HG03439 (cell line): ENCODE data around the gene PDCL3.

Experiments used
- ATAC-seq: cut with Tn5 transposase; IDR thresholded peaks from one replicate; pipeline ENCODE4 v1.9.1; 2021; ENCODE audit warnings: mild to moderate bottlenecking, moderate library complexity; ENCODE audit not compliant: unreplicated experiment

Gene PDCL3

DNA sequence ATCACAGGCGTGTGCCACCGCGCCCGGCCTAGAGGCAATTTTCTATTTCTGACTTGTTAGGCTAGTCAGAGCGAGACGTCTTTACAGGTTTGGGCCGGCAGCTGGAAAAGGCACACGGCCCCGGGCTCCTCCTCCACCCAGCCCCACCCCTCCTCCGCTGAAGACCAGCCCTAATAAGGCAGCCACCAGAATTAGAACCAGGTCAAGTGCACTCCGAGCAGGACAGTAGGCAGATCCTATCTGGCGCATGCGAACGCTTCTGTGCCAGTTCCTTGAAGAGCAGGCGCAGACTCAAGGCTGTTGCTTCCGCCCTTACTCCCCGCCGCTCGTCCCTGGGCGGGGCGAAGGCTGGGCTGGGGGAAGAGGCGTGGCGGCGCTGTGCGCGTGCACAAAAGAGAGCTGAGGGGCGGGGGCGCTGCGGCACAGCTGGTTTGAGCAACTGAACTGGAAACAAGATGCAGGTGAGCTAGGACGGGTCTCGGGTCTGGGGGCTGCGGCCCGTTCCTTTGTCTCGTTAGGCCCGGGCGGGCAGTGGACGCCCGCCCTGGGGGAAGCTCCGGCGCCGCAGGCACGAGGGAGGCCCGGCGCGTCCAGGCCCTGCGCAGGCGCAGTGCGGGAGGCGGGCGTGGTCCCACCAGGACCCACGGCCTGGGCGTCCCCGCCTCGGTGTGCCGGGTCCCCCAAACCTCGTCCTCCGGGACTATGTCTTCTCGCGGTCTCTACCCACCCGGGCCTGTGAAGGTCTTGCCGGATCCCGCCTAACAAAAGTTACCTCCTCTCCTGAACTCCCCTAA, at the start of gene PDCL3:
TSS of gene PDCL3 (plus strand) at position 381 of the 794 bp plus-strand sequence. CDS start at position 456, 75 bp downstream.
- peak; percentile 96 for ATAC-seq

DNA sequence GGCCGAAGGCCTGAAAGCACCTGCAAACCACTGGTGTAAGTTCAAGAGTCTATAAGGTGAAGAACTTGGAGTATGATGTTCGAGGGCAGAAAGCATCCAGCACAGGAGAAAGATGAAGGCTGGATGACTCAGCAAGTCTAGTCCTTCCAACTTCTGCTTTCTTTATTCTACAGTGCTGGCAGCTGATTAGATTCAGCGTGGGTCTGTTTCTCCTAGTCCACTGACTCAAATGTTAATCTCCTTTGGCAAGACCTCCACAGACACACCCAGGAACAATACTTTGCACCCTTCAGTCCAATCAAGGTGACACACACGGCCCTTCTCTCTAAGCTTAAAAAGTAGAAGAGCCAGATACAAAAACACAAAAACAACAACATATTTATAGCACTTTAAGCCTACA, 49.1 kb upstream of the PDCL3 start:
- no peak for ATAC-seq

DNA sequence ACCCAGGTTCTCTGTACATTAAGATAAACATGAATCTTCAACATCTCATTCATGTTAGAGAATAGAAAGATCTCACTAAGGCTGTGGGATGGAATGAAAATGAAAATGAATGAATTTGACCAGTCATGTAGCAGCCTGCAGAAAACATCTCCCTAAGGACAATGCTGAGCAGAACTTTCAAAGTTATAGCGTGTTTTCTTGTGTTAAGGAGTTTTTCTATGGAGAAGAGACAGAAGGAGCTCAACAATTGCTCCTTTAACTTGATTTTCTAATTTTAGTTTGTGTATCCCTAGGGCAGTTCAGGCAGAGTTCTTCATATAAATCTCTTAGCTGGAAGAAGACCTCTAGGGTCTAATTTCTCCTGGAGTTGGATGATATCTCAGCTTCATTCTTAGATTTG, 45.2 kb upstream of the PDCL3 start:
- no peak for ATAC-seq

DNA sequence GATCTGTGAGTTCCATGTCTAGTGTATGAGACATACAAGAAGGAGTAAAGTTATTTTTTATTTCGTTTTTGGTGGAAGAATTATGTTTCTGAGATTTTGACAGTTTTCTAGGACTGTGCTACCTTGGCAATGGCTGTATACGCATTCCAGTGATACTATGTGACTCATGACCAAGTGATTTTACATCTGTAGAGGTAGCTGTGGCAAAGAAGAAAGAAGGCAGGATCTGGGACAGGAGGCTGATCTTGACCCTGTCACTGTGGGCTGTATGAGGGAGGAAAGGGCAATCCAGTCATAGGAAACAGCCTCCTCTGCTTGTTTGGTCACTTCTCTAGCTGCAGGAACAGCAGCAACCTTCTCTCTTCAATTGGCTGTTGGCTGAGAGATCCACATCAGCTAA, 44.0 kb upstream of the PDCL3 start:
- no peak for ATAC-seq

DNA sequence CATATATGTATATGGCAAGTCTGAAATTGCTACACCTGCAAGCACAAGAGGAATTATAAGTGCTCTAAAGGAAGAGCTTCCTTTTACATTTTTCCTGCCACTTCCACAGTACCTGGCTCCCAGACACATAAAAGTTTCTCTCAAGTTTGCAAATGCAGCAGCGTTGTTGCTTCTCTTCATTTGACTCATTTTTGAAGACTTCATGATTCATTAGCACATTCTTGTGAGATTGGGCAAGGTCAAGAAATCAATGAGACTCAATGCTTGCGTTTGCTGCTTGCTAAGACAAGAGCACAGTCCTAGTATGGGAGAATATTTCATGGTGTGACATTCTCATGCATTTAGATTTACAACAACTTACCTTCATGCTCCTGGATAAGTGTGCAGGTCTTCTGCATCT, 42.6 kb upstream of the PDCL3 start:
- no peak for ATAC-seq

DNA sequence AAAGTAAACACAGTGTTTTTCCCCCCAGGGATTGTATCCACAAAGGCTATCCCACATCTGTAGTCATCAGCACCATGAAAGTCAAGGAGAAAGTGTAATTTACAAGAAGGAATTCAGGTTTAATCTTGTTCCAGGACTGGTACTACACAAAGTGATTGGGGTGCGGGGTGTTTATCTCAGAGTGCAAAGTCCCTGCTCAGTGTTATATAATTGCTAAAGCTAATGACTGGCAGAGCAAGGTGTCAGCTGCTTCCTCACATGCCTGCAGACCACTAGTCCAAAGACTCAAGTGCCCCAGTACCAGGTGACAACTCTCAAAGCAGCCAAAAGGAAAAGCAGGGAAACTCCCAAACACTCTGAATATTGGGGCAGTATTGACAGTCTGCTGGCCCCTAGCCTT, 40.4 kb upstream of the PDCL3 start:
- no peak for ATAC-seq

DNA sequence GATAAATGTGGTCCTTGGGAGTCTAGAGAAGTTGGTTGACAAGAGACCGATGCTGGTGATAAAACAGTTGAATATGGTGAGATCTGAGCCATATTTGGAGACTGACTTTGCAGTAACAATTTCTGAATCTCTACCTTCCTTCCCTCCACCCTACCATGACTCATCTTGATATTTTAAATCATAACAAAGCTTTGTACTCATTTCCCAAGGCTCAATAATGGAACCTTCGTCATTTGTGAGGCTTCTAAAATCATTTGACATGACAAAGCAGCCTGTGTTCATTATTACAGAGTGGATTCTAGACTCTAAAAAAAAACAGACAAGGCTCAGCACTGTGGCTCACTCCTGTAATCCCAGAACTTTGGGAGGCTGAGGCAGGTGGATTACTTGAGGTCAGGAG, 38.5 kb upstream of the PDCL3 start:
- ATAC-seq, result no peak

DNA sequence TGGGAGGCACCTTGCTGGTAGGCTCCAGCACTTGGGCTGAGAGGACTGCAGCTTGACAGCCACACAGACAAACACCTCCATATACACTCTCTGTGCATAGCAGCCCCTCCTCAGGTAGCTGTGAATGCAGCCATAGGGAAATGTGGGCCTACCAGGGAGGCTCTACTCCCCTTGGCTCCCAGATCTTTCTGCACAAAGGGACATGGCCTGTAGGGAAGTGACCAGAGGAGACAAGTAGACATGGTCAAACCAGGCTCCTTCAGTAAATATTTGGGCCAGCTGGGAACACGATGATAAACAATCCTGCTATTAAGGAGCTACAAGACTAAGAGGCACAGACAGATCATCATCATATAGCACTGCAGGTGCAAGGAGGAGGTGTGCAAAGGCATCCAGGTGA, 35.9 kb upstream of the PDCL3 start:
- ATAC-seq, result no peak

DNA sequence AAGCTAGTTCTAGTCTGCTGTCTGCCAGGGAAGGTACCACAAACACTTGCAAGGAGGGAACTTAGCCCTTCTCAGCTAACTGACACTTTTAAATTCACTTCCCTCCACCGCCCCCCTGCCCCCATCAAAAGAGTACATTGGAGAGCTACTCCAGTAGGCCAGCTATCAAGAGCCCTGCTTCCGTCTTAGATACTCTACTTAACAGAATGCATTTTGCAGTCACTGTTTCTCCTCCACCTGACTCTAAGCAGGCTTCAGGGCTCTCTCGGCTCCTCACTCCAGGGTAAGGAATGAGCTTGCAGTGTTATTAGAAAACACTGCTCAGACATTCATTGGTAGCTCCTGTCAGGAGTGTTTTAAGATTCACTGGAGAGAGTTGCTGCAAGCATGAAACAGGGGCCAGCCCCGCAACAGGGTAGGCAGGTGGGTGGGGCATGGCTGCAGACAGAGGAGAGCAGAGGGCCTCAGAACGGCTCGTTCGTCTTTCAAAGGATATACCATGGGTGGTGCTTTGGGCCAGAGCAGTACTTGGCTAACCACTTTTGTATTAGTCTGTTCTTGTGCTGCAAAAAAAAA, 35.3 kb upstream of the PDCL3 start:
- ATAC-seq, result no peak

DNA sequence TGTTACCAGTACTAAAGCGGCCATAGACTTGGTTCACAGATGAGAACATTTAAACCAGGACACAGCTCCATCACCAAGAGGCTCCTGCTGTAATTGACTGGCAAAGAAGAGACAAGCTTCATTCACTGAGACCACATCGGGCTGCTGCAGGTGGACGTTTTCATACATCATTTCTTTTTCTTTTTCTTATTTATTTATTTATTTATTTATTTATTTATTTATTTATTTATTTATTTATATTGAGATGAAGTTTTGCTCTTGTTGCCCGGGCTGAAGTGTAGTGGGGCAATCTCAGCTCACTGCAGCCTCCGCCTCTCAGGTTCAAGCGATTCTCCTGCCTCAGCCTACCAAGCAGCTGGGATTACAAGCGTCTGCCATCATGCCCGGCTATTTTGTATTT, 33.6 kb upstream of the PDCL3 start:
- ATAC-seq, result no peak

DNA sequence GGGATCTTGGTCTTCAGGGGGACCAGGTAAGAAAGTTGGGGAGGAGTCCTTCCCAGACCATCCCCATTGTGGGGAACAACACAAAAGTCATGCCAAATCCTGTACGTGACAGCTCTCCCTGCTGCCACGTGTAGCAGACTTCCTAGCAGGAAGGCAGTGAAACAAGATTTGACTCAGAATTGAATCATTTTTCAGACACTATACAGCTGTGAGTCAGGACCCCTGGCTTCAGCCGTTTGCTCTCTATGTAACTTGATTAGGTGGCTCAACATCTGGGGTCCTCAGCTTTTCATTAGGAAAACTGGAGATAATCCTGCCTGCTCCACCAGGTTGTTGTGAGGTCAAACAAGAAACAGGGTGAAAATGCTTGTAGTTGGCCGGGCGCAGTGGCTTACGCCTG, 32.9 kb upstream of the PDCL3 start:
- no peak for ATAC-seq

DNA sequence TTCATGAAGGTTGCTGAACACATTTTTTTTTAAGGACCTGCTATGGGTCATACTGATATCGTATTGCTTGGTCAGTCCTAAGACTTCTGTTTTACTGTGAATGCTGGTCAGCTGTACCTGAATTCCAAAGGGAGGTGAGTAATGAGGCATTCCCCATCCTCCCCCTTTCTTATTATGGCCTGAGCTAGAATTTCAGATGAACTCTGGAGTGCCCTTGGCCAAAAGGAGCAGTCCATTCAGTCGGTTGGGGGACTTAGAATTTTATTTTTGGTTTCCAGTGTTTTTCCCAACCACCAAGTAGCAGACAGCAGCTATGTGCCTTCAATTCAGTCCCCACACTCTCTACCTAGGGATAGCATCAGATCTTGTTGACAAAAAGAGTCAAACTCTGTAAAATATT, 26.9 kb upstream of the PDCL3 start:
- ATAC-seq, result no peak

DNA sequence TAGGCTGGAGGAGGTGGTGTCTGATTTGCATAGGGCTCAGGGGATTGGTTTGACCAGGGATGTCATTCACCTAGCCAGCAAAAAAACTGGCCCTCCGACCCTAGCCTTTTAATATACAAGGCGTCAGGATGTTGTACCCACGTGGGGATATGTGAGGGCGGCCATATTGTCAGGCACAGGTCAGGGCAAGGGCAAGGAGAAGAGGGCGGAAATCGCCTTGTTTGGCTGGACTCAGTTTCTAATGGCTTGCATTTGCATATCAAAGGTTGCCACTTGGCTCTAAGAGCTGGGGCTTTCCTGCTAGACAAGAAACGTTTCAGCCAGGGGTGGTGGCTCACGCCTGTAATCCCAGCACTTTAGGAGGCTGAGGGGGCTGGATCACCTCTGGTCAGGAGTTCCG, 24.9 kb upstream of the PDCL3 start:
- ATAC-seq, result no peak

DNA sequence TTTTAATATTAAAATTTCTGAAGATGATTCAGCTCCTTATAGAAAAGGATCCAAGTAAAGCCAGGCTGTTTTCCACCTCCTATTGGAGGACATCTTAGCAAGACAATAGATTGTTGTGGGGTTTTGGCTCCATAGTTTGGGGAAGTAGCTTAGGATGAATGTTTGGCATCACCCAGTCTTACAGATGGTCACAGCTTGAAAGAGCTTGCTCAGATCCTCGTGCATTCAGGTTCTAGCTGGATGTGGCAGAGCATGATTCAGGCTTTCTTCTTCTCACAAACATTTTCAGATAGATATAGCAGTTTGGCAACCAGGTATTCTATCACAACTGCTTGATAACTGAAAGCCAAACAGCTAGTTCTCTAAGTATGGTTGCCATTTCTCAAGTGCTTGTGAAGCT, 23.6 kb upstream of the PDCL3 start:
- no peak for ATAC-seq

DNA sequence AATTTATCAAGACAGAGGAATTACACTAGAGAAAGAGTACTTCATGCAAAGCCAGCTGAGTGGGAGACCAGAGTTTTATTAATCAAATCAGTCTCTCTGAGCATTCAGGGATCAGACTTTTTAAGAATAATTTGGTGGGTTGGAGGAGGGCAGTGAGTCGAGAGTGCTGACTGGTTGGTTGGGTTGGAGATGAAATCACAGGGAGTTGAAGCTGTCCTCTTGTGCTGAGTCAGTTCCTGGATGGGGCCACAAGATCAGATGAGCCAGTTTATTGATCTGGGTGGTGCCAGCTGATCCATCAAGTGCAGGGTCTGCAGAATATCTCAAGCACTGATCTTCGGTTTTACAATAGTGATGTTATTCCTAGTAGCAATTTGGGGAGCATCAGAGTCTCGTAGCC, 21.4 kb upstream of the PDCL3 start:
- ATAC-seq, result no peak

DNA sequence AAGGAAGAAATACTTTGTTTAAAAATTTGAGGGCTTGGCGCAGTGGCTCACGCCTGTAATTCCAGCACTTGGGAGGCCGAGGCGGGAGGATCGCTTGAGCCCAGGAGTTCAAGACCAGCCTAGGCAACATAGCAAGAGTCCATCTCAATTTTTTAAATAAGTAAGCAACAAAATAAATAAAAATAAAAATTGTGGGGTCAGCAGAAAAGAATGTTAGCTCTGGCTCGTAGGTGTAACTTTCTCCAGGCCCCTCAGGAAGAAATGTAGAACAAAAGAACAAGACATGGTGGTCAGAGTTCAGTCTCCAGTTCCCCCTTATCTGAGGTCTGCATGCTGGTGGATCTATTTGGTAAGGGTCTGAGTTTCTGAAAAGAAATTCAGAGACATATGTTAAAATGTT, 20.4 kb upstream of the PDCL3 start:
- no peak for ATAC-seq

DNA sequence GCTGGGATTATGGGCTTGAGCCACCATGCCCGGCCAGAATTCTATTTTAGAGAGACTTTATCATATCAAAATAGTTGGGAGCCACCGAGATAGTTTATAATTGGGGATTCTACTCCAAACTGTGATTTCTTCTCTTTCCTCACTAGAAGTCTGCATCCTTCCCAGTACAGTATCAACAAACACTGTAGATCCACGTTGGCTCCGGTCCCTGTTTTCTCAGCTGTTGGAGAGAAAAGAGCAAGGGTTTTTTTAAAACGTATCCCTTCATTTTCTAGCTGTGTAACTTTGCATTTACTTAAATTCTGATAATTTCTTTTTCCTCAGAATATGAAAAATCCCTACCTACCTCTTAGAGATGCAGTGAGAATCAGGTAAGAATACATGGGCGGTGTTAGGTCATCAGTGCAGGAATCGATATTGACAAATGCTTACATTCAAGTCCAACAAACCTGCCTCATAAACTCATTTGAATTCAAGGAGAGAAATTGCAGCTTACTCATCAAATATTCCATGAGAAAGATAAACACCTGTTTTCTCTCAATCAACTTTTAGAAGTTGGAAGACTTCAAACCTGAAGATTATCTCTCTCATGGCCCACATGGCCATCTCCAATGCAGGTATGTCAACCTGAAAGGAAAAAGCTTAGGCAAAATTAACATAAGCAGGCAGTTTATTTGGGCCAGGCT, 17.7 kb upstream of the PDCL3 start:
- ATAC-seq, result no peak

DNA sequence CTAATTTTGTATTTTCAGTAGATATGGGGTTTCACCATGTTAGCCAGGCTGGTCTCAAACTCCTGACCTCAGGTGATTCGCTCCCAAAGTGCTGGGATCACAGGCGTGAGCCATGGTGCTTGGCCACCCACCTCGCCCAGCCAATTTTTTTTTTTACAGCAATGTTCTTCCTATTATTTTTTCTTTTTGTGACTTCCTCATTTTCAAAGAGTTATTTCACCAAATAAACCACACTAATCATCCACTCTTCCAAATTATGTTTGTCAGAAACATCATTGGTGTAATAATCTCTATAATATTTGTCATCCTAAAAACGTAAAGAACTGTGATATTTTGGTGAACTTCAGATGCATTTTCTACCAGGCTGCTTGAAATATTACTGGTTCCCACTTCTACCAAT, 16.3 kb upstream of the PDCL3 start:
- ATAC-seq, result no peak

DNA sequence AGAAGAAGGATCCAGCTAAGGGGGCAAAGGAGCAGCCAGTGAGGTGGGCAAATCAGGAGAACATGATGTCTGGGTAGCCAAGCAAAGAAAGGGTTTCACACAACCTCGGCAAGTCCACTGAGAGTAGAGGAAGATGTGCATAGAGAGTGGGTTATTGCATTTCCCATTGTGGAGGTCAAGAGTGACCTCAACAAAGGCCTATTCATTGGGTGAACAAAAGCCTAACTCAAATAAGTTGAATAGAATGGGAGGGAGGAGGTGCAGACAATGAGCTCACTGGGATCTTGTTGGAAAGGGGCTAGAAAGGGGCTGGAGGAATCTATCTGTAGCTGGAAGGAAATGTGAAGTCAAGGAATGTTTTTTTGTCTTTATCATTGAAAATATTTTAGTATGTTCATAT, 14.0 kb upstream of the PDCL3 start:
- ATAC-seq, result no peak

DNA sequence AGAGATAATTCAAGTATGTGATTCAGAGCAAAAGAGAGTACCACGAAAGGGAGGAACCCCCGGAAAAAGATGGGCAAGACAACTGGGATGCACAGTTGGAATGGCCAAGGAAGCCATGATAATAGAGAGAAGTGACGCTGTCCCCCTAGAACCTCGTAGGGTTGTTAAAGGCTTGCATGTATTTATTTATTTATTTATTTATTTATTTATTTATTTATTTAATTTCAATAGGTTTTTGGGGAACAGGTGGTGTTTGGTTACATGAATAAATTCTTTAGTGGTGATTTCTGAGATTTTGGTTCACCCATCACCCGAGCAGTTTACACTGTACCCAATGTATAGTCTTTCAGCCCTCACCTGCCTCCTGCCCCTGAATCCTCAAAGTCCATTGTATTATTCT, 11.5 kb upstream of the PDCL3 start:
- no peak for ATAC-seq

DNA sequence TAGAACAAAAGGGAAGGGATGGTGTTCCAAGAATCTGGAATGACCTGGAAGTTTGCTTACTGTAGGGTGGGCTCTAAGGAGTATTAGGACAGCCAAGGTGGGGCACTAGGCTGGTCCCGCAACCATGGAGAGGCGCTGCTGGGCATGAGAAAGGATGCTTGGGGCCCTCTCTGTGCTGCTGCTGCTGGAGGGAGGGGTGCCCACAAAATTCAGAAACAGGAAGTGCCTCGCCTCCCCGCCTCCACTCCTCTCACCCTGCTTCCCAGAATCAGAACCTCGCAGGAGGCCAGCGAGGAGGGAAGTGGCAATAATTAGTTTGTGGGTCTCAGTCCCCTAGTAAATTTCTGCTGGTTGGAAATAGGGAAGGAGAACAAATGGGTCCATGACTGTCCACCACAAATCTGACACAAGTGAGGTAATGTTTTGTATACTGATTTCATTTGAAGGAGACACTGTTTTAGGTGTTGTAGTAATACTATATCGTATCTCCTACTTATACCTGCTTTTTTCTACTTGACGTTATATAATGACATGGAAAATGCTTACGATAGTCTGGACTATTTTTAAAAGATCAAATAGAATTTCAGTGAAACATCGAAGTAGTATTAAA, 7.9 kb upstream of the PDCL3 start:
- ATAC-seq, result no peak

DNA sequence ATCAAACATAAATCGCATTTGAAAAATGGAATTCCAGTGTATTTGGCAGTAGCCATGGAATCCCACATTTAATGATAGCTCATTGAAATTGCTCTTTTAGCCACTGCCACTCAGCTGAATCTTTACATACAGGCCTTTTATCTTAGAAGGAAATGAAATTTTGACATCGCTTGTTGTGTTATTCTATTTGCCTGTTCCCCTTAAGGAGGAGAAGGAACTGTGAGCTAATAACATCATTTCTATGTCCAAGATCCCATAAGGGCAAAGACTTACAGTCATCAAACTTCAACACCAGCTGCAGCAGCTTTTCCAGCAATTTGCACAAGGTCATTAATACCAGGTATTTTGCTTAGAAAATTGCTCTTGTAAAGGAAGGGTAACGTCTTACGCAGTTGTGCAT, 6.0 kb upstream of the PDCL3 start:
- no peak for ATAC-seq
